H1 (cell line): Measurements from ENCODE around the gene GUCY2F. TPM values are rescaled to one million over a fixed set of nuclear protein-coding genes. Genes with fewer than 3 reads are reported as not detected.

Experiments
- CHD7 ChIP-seq: fragments of 300-600 bp; sonication (generic); IDR thresholded peaks from 2 replicates; pipeline ENCODE4 v1.7.1; 2012; ENCODE audit warnings: low read length, moderate library complexity, mild to moderate bottlenecking, inconsistent platforms; ENCODE audit not compliant: insufficient replicate concordance
- E2F6 ChIP-seq: IDR thresholded peaks from 2 replicates; pipeline ENCODE4 v1.6.1; 2012; ENCODE audit warnings: inconsistent platforms
- EGR1 ChIP-seq: IDR thresholded peaks from 2 replicates; pipeline ENCODE4 v1.6.1; 2011; ENCODE audit warnings: low read depth, low read length, borderline replicate concordance
- RFX5 ChIP-seq: IDR thresholded peaks from 2 replicates; pipeline ENCODE4 v1.6.1; 2011; ENCODE audit warnings: low read depth, low read length, improper control_type of control experiment, borderline replicate concordance
- SP2 ChIP-seq: IDR thresholded peaks from 2 replicates; pipeline ENCODE4 v1.6.1; 2012; ENCODE audit warnings: mild to moderate bottlenecking, low read length, inconsistent platforms
- SUZ12 ChIP-seq: fragments of 200-600 bp; sonication (generic); IDR thresholded peaks from 2 replicates; pipeline ENCODE4 v1.6.1; 2012; ENCODE audit warnings: mild to moderate bottlenecking, inconsistent platforms, low read length, moderate library complexity, mixed read lengths
- TAF7 ChIP-seq: optimal IDR thresholded peaks from 2 replicates; pipeline ENCODE3; 2011; ENCODE audit warnings: low read depth, mild to moderate bottlenecking, inconsistent platforms, low read length, moderate library complexity, borderline replicate concordance
- ZNF274 ChIP-seq: IDR thresholded peaks from 2 replicates; pipeline ENCODE4 v1.7.0; 2012; ENCODE audit warnings: low read length, borderline replicate concordance; ENCODE audit errors: extremely low read depth
- polyA plus RNA-seq, 7 experiments: library from polyadenylated mRNA; depleted of rRNA in 3 of 7; stranded (reverse) in 5 of 7; unstranded in 2 of 7; fragments of >200 nt in 5 of 7; fragments of 200-250 nt in 2 of 7; gene quantifications; 1 replicate in 5 of 7; 2 replicates in 1 of 7; 4 replicates in 1 of 7; pipeline versions ENCODE4 v1.2.1 to v1.2.3, GENCODE V29; 2011 to 2013; ENCODE audit warnings: missing spikeins in 2 of 7, mixed read lengths in 2 of 7
- total RNA-seq: library from RNA; stranded (reverse); fragmentation: NEBNext Ultra II Directional; extraction: Animal tissue kit (Norgen Biotek cat#: 25700); gene quantifications from 2 replicates; pipeline ENCODE4 v1.2.1, GENCODE V29; 2021

Gene GUCY2F
- total and polyA plus RNA-seq, 2 of the 8 experiments (the other 6 are each of a cell fraction or from before 2014, with no cell fraction given) = 0.02 TPM; not detected in 1

- TF ChIP-seq CHD7 = no peak
- TF ChIP-seq ZNF274 = no peak
- TF ChIP-seq SP2 = no peak
- TF ChIP-seq RFX5 = no peak
- TF ChIP-seq TAF7 = no peak
- no peak for TF ChIP-seq SUZ12
- no peak for TF ChIP-seq EGR1
- TF ChIP-seq E2F6 = no peak
Observed at GRCh38 chrX:109403922-109404321, 78.0 kb downstream of the GUCY2F start (continued).
